ENCODE measurements around the gene MAML3. TPM values are rescaled to one million over a fixed set of nuclear protein-coding genes. Genes with fewer than 3 reads are reported as not detected.
A peak's percentile ranks its signal among the peaks of the same experiment; 100 is the strongest.

The MAML3 gene
- total RNA-seq, 1 donor from 2014 or later = 59.4 TPM

DNA sequence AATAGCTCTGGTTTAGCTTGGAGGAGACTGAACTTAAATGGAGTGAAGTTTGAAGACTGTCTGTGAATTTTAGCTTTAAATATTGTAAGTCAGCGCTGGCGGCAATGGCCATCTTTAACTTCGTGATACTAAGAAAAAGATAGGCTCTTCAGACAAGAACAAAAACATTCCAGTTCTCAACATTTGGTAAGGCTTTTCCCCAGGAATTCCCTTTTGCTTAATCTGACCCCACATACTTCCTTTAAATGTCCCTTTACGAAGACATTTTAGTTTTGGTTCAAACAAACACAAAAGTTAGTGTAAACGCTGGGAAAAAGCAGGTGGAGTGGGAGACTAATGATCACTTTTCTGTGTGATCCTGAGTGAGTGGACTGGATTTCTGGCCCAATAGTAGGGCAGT is 106.2 kb downstream of the MAML3 start:
- peaks cover 21% of the 10 kb centered on the region for H3K9me3 Mint-ChIP-seq (ENCODE audit: unreplicated experiment)
- DNase-seq = no peak
- H3K4me1 Mint-ChIP-seq (ENCODE audit: low read depth, unreplicated experiment) = peaks cover 78% of the 10 kb centered on the region
- TF ChIP-seq, protein P1, sequence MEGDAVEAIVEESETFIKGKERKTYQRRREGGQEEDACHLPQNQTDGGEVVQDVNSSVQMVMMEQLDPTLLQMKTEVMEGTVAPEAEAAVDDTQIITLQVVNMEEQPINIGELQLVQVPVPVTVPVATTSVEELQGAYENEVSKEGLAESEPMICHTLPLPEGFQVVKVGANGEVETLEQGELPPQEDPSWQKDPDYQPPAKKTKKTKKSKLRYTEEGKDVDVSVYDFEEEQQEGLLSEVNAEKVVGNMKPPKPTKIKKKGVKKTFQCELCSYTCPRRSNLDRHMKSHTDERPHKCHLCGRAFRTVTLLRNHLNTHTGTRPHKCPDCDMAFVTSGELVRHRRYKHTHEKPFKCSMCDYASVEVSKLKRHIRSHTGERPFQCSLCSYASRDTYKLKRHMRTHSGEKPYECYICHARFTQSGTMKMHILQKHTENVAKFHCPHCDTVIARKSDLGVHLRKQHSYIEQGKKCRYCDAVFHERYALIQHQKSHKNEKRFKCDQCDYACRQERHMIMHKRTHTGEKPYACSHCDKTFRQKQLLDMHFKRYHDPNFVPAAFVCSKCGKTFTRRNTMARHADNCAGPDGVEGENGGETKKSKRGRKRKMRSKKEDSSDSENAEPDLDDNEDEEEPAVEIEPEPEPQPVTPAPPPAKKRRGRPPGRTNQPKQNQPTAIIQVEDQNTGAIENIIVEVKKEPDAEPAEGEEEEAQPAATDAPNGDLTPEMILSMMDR (IDR thresholded peaks at IDR 0.05; ENCODE audit: partially characterized antibody, unreplicated experiment) = no peak
- peaks cover 14% of the 10 kb centered on the region for H3K27me3 Mint-ChIP-seq (ENCODE audit: unreplicated experiment)
- no peaks in the 10 kb centered on the region for H3K36me3 Mint-ChIP-seq (ENCODE audit: unreplicated experiment)
- no peak overlapping the region for H3K4me3 Mint-ChIP-seq (ENCODE audit: unreplicated experiment)
- H3K27ac Mint-ChIP-seq (ENCODE audit: unreplicated experiment) = peak overlapping the region; percentile 99

DNA sequence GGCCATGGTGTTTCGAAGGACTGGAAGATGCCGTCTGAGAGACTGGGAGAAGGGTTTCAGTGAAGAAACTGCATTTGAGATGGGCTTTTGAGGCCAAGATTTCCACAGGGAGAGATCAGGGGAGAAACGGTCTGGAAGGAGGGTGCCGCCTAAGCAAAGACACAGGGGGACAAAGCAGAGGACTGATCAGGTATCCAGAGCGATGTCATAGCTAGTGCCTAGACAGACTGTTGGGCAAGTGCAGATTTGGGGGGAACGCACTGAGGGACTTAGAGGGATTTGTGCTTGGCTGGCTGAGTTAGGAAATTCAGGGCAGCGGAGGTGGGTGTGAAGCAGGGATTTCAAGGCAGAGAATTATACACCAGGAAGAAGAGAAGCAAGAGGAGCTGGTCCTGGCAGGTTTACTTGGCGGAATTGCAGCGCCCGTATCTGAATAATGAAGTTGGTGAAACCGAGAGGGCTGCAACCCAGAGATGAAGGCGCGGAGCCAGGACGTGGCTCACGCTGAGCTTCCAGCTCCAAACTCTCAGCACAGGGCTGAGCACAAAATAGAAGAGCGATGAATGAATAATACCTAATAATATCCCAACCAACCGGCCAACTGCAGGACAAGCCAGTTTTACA is 106.9 kb downstream of the MAML3 start:
- H3K27ac Mint-ChIP-seq (ENCODE audit: unreplicated experiment) = peak overlapping the region; percentile 99
- H3K4me1 Mint-ChIP-seq (ENCODE audit: low read depth, unreplicated experiment) = peaks cover 78% of the 10 kb centered on the region
- peak overlapping the region; percentile 84 for H3K4me3 Mint-ChIP-seq (ENCODE audit: unreplicated experiment)
- peaks cover 21% of the 10 kb centered on the region for H3K9me3 Mint-ChIP-seq (ENCODE audit: unreplicated experiment)
- H3K36me3 Mint-ChIP-seq (ENCODE audit: unreplicated experiment) = no peaks in the 10 kb centered on the region
- TF ChIP-seq, protein P1 (IDR thresholded peaks at IDR 0.05; ENCODE audit: partially characterized antibody, unreplicated experiment) = no peak
- DNase-seq = no peak
- H3K27me3 Mint-ChIP-seq (ENCODE audit: unreplicated experiment) = peaks cover 14% of the 10 kb centered on the region

DNA sequence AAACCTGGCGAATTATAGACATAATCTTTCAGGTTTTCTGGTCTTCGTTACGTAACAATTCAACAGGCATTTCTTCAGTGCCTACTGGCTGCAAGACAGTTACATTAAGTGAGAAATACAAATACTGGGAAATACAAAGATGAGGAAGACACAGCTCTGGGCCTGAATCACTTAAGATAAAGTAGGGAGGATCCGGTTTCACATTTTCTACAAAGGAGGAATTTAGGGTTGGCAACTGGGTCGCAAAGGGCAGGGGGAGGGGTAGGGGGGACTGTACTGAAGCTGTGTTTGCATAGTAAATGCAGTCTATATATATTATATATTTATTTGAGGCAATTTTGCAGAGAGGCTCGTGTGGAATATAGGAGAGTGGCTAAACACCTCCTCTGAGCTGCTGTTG is 107.4 kb downstream of the MAML3 start:
- Mint-ChIP-seq H3K9me3 (ENCODE audit: unreplicated experiment) (peaks cover 21% of the 10 kb centered on the region), H3K36me3 (ENCODE audit: unreplicated experiment) (no peaks in the 10 kb centered on the region), H3K27ac (ENCODE audit: unreplicated experiment) (peak overlapping the region; percentile 99), H3K4me1 (ENCODE audit: low read depth, unreplicated experiment) (peaks cover 72% of the 10 kb centered on the region), H3K4me3 (ENCODE audit: unreplicated experiment) (peak overlapping the region; percentile 84), H3K27me3 (ENCODE audit: unreplicated experiment) (peaks cover 14% of the 10 kb centered on the region)
- TF ChIP-seq, protein P1 (IDR thresholded peaks at IDR 0.05; ENCODE audit: partially characterized antibody, unreplicated experiment) = no peak
- DNase-seq = no peak

DNA sequence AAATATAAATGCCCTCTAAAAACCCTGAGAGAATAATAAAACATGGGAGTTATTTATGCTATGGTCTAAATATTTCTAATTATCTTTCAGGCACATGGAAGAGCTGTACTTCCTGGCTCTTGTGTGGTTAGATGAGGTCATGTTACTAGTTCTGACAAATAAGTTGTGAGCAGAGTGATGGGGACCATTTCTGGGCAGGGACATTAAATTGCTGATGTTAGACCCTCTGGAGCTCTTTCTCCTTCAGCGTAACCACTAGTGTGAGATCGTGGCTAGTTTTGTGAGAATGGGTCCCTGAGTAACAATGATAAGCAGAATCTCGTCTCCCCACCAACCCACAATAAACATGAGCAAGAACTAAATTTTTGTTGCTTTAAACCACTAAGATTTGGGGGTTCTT is 108.0 kb downstream of the MAML3 start:
- DNase-seq = no peak
- Mint-ChIP-seq H3K4me3 (ENCODE audit: unreplicated experiment) (peak overlapping the region; percentile 47), H3K27me3 (ENCODE audit: unreplicated experiment) (peaks cover 14% of the 10 kb centered on the region), H3K4me1 (ENCODE audit: low read depth, unreplicated experiment) (peaks cover 71% of the 10 kb centered on the region), H3K36me3 (ENCODE audit: unreplicated experiment) (peaks cover 2% of the 10 kb centered on the region), H3K9me3 (ENCODE audit: unreplicated experiment) (peaks cover 21% of the 10 kb centered on the region), H3K27ac (ENCODE audit: unreplicated experiment) (peak overlapping the region; percentile 81)
- TF ChIP-seq, protein P1 (IDR thresholded peaks at IDR 0.05; ENCODE audit: partially characterized antibody, unreplicated experiment) = no peak

- H3K9me3 Mint-ChIP-seq (ENCODE audit: unreplicated experiment) = peaks cover 23% of the 10 kb centered on the region
- H3K36me3 Mint-ChIP-seq (ENCODE audit: unreplicated experiment) = peaks cover 9% of the 10 kb centered on the region
- H3K27me3 Mint-ChIP-seq (ENCODE audit: unreplicated experiment) = peaks cover 10% of the 10 kb centered on the region
- H3K4me3 Mint-ChIP-seq (ENCODE audit: unreplicated experiment) = no peak overlapping the region
- TF ChIP-seq, protein P1 (IDR thresholded peaks at IDR 0.05; ENCODE audit: partially characterized antibody, unreplicated experiment) = no peak
- peak overlapping the region; percentile 15 for H3K27ac Mint-ChIP-seq (ENCODE audit: unreplicated experiment)
- peaks cover 62% of the 10 kb centered on the region for H3K4me1 Mint-ChIP-seq (ENCODE audit: low read depth, unreplicated experiment)
- no peak for DNase-seq
Observed at GRCh38 chr4:140044337-140044902, 109.6 kb downstream of the MAML3 start.
